ENCODE measurements around the gene HRH4. TPM values are rescaled to one million over a fixed set of nuclear protein-coding genes. Genes with fewer than 3 reads are reported as not detected.

The HRH4 gene
- total and polyA plus RNA-seq, 10 of the 15 experiments (the other 5 are each of a cell fraction or from before 2014, with no cell fraction given): not detected

DNA sequence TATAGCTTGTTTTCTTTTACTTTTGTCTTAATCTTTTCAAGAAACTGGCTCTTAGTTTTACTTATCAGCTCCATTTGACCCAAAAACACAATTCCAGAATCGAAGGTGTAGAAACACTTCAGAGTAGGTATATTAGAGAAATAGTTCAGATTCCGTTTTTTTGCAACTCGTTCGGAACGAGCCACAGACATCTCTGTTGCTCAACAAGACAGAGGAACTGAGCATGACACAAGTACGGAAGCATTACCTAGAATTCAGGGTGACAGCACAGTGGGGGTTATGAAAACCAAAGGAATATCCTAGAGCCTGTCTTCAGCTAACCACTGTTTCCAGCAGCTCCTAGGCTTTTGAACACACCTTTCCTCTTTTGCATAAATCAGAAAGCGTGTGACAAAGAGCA is 5.0 kb downstream of the HRH4 start (continued):
- TF ChIP-seq, protein P1, sequence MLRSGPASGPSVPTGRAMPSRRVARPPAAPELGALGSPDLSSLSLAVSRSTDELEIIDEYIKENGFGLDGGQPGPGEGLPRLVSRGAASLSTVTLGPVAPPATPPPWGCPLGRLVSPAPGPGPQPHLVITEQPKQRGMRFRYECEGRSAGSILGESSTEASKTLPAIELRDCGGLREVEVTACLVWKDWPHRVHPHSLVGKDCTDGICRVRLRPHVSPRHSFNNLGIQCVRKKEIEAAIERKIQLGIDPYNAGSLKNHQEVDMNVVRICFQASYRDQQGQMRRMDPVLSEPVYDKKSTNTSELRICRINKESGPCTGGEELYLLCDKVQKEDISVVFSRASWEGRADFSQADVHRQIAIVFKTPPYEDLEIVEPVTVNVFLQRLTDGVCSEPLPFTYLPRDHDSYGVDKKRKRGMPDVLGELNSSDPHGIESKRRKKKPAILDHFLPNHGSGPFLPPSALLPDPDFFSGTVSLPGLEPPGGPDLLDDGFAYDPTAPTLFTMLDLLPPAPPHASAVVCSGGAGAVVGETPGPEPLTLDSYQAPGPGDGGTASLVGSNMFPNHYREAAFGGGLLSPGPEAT (IDR thresholded peaks at IDR 0.05; ENCODE audit: low read depth): no peak
- TF ChIP-seq MYB (IDR thresholded peaks at IDR 0.05; ENCODE audit: borderline replicate concordance, low read depth, low read length) (no peak), CBX3 (IDR thresholded peaks at IDR 0.05; ENCODE audit: borderline replicate concordance, low read depth) (no peak), MEF2A (IDR thresholded peaks at IDR 0.05; ENCODE audit: insufficient read depth, low read depth, low read length) (no peak), ZNF622 (IDR thresholded peaks at IDR 0.05) (no peak), NR2F1 (conservative IDR thresholded peaks at IDR 0.05) (no peak), NR2C1 (IDR thresholded peaks at IDR 0.05) (no peak), SIN3A (IDR thresholded peaks at IDR 0.05; ENCODE audit: low read depth, low read length) (no peak)
- TF ChIP-seq, protein P2, sequence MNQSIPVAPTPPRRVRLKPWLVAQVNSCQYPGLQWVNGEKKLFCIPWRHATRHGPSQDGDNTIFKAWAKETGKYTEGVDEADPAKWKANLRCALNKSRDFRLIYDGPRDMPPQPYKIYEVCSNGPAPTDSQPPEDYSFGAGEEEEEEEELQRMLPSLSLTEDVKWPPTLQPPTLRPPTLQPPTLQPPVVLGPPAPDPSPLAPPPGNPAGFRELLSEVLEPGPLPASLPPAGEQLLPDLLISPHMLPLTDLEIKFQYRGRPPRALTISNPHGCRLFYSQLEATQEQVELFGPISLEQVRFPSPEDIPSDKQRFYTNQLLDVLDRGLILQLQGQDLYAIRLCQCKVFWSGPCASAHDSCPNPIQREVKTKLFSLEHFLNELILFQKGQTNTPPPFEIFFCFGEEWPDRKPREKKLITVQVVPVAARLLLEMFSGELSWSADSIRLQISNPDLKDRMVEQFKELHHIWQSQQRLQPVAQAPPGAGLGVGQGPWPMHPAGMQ (IDR thresholded peaks at IDR 0.05; ENCODE audit: borderline replicate concordance): no peak

DNA sequence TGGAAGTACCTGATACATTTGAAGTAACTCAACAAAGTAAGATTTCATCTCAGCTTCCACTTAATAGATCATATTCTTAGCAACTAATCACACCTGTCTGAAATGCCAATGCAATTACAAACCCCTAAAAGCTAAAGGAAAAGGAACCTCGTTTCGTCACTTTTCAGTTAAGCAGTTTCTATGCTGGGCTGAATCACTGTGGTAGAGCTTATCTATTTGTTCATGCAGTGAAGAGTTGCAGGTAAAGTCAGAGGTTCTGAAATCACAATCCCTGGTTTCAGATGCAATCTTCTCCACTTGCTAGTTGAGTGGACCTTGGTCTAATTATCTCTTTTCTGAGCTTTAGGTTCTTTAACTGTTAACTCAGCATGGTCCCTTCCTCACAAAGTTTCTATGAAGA is 6.3 kb downstream of the HRH4 start:
- H3K9ac ChIP-seq (ENCODE audit: control insufficient read depth, insufficient read depth, low read length): no peak overlapping the region
- H2AFZ ChIP-seq (ENCODE audit: control insufficient read depth, low read depth, low read length): no peak overlapping the region
- intact Hi-C loops (cut with micrococcal nuclease; ENCODE audit: unreplicated experiment): no loop called here
- ATAC-seq (no peak), DNase-seq (ENCODE audit: low read depth, low spot score) (no peak), FAIRE-seq (no peak)
- ChIA-PET RAD21 (ENCODE audit: unreplicated experiment) (no interaction called here), CTCF (interaction anchor here (1.1 kb wide), 1 partner anchor 22 kb away, joined by 3 read pairs; no protein-coding TSS in a partner anchor), SMC1A (ENCODE audit: uncharacterized antibody, unreplicated experiment) (interaction anchor here (1.1 kb wide), 1 partner anchor 19 kb away, joined by 4 read pairs; no protein-coding TSS in a partner anchor), POLR2A (no interaction called here)
- H3K27me3 ChIP-seq (replicated peaks in 1 of 2; ENCODE audit: control insufficient read depth in 2 of 2, insufficient read depth in 2 of 2, low read length in 1 of 2): peaks cover 1 to 2% of the 10 kb centered on the region in 2 experiments; a peak in 2 of 4 replicates
- BruUV-seq (replicated peaks): no TSS peak
- H3K4me3 ChIP-seq: no peak overlapping the region
- 12% methylated on average over 2 of the region's 2 CpGs for WGBS (ENCODE audit: insufficient coverage, insufficient replicate concordance, low lambda C conversion rate, missing lambda C conversion rate)
- no peak overlapping the region for H3K4me2 ChIP-seq (ENCODE audit: control insufficient read depth, insufficient read depth)
- H3K79me2 ChIP-seq (ENCODE audit: control insufficient read depth, insufficient read depth, low read length): no peaks in the 10 kb centered on the region
- H3K4me1 ChIP-seq (ENCODE audit: control insufficient read depth, insufficient read depth, low read length): no peaks in the 10 kb centered on the region
- H4K20me1 ChIP-seq (ENCODE audit: control insufficient read depth, insufficient read depth): no peaks in the 10 kb centered on the region
- H3K27ac ChIP-seq (ENCODE audit: control insufficient read depth, insufficient read depth): no peak overlapping the region
- in situ Hi-C loops (cut with MboI): no loop called here
- no peaks in the 10 kb centered on the region for H3K36me3 ChIP-seq (ENCODE audit: control insufficient read depth in 2 of 2, insufficient read depth in 2 of 2, low read length in 1 of 2)
- no peaks in the 10 kb centered on the region for H3K9me3 ChIP-seq (replicated peaks; ENCODE audit: control insufficient read depth, insufficient read depth, low read length)
- TF ChIP-seq, protein P3, sequence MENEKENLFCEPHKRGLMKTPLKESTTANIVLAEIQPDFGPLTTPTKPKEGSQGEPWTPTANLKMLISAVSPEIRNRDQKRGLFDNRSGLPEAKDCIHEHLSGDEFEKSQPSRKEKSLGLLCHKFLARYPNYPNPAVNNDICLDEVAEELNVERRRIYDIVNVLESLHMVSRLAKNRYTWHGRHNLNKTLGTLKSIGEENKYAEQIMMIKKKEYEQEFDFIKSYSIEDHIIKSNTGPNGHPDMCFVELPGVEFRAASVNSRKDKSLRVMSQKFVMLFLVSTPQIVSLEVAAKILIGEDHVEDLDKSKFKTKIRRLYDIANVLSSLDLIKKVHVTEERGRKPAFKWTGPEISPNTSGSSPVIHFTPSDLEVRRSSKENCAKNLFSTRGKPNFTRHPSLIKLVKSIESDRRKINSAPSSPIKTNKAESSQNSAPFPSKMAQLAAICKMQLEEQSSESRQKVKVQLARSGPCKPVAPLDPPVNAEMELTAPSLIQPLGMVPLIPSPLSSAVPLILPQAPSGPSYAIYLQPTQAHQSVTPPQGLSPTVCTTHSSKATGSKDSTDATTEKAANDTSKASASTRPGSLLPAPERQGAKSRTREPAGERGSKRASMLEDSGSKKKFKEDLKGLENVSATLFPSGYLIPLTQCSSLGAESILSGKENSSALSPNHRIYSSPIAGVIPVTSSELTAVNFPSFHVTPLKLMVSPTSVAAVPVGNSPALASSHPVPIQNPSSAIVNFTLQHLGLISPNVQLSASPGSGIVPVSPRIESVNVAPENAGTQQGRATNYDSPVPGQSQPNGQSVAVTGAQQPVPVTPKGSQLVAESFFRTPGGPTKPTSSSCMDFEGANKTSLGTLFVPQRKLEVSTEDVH (IDR thresholded peaks at IDR 0.05; ENCODE audit: low read depth, partially characterized antibody): no peak
- TF ChIP-seq BCL11A (IDR thresholded peaks at IDR 0.05; ENCODE audit: low read depth, low read length): no peak
- TF ChIP-seq, protein P4, sequence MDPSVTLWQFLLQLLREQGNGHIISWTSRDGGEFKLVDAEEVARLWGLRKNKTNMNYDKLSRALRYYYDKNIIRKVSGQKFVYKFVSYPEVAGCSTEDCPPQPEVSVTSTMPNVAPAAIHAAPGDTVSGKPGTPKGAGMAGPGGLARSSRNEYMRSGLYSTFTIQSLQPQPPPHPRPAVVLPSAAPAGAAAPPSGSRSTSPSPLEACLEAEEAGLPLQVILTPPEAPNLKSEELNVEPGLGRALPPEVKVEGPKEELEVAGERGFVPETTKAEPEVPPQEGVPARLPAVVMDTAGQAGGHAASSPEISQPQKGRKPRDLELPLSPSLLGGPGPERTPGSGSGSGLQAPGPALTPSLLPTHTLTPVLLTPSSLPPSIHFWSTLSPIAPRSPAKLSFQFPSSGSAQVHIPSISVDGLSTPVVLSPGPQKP (IDR thresholded peaks at IDR 0.05; ENCODE audit: low read depth, low read length): no peak
- no peak for TF ChIP-seq NBN (IDR thresholded peaks at IDR 0.05)
- no peak for TF ChIP-seq SIN3A (IDR thresholded peaks at IDR 0.05; ENCODE audit: low read depth, low read length)
- TF ChIP-seq, protein P5, sequence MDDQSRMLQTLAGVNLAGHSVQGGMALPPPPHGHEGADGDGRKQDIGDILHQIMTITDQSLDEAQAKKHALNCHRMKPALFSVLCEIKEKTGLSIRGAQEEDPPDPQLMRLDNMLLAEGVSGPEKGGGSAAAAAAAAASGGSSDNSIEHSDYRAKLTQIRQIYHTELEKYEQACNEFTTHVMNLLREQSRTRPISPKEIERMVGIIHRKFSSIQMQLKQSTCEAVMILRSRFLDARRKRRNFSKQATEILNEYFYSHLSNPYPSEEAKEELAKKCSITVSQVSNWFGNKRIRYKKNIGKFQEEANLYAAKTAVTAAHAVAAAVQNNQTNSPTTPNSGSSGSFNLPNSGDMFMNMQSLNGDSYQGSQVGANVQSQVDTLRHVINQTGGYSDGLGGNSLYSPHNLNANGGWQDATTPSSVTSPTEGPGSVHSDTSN (IDR thresholded peaks at IDR 0.05; ENCODE audit: insufficient replicate concordance, low read depth, low read length): no peak

Data from GM12878 (cell line).